Umbilical cord (tissue), 2 donors: ENCODE data around the gene PRH2. TPM values are rescaled to one million over a fixed set of nuclear protein-coding genes. Genes with fewer than 3 reads are reported as not detected.

Experiments used
- DNase-seq: peaks from one replicate; pipeline ENCODE4 v3.0.0-alpha.2; 2015; ENCODE audit warnings: low spot score
- total RNA-seq: library from RNA; depleted of rRNA; stranded (reverse); fragments of >200 nt; gene quantifications from one replicate; pipeline ENCODE4 v1.2.3, GENCODE V29; 2014; ENCODE audit warnings: low replicate concordance; ENCODE audit not compliant: insufficient read depth

Gene PRH2
- total RNA-seq, 1 donor from 2014 or later, result 1.4 TPM

GRCh38 chr12:10960211-10960610 lies 31.2 kb downstream of the PRH2 start:
- no peak for DNase-seq

DNA sequence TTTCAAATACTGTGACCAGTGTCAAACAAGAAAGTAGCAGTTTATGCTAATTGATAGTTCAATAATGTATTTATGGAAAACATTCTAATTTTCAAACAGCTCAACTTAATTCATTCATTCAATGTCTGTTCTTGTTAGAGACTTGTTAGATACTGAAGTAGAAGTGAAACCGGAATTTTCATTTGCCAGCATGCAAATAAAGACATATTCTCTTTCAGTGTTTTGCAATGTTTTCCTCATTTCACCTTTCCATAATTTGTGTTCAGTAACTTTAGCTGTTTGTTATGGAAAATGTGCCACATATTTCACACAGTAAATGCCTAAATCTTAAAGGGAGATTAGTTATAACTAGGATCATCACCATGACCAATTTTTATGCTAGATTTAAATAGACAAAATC lies 36.4 kb downstream of the PRH2 start:
- no peak for DNase-seq

- DNase-seq, result no peak
Observed at GRCh38 chr12:10966314-10966713, 37.3 kb downstream of the PRH2 start.

DNA sequence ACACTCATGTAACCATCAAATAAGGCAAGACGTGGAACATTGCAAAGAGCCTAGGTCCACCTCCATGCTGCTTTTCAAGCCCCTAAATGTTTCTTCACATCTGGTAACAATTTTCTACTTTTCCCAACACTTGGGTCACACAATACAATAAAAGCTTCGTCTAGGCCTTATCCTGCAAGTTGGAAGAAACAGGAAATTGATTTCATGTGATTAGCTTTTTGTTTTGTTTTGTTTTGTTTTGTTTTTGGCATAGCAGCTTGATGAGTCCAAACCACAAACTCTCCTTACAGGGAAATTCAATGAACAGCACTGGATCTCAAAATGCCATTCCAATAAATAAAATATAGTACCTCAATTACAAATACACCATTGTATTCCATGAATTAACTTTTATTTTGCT lies 38.4 kb downstream of the PRH2 start:
- DNase-seq, result no peak

- peak; percentile 2 for DNase-seq
Observed at GRCh38 chr12:10968765-10969456, 39.9 kb downstream of the PRH2 start.

GRCh38 chr12:10974965-10975364 lies 45.9 kb downstream of the PRH2 start:
- no peak for DNase-seq

- no peak for DNase-seq
Observed at GRCh38 chr12:10982244-10982643, 53.2 kb downstream of the PRH2 start.

Other genes with a start within 250 kb of the PRH2 start
- 121 TPM for gene YBX3, start 205.9 kb upstream of the PRH2 start, total RNA-seq
- 2.9 TPM for gene TAS2R7, start 126.6 kb upstream of the PRH2 start, total RNA-seq
- gene TAS2R8, start 122.0 kb upstream of the PRH2 start, total RNA-seq, result 1.7 TPM
- gene TAS2R9, start 119.1 kb upstream of the PRH2 start, total RNA-seq, result 1.7 TPM
- 2.6 TPM for gene TAS2R10, start 102.9 kb upstream of the PRH2 start, total RNA-seq
- gene PRR4, start 79.8 kb upstream of the PRH2 start, total RNA-seq, result 3.9 TPM
- 9.6 TPM for gene PRH1, start 45.0 kb upstream of the PRH2 start, total RNA-seq
- gene TAS2R13, start 19.7 kb upstream of the PRH2 start, total RNA-seq, result 5.3 TPM
- gene TAS2R14, start 10.0 kb downstream of the PRH2 start, total RNA-seq, result 21.4 TPM
- 5.8 TPM for gene TAS2R50, start 57.7 kb downstream of the PRH2 start, total RNA-seq
- 8.2 TPM for gene TAS2R20, start 69.1 kb downstream of the PRH2 start, total RNA-seq
- gene TAS2R19, start 93.4 kb downstream of the PRH2 start, total RNA-seq, result 21.9 TPM
- gene TAS2R31, start 102.2 kb downstream of the PRH2 start, total RNA-seq, result 32.5 TPM
- 17.3 TPM for gene TAS2R46, start 133.1 kb downstream of the PRH2 start, total RNA-seq
- 1.4 TPM for gene TAS2R43, start 163.1 kb downstream of the PRH2 start, total RNA-seq
- gene TAS2R30, start 205.4 kb downstream of the PRH2 start, total RNA-seq, result 22.4 TPM
- gene SMIM10L1, start 242.0 kb downstream of the PRH2 start, total RNA-seq, result 12.5 TPM